HG02885 (cell line): ENCODE measurements around the gene RIOK2.
"Not testable (repeated sequence)": the region's sequence is repeated elsewhere in the genome, so short reads cannot be mapped to it uniquely, and the experiment has no call there.

Experiments
- ATAC-seq: cut with Tn5 transposase; IDR thresholded peaks from one replicate; pipeline ENCODE4 v1.9.1; 2021; ENCODE audit warnings: mild to moderate bottlenecking; ENCODE audit not compliant: unreplicated experiment, poor library complexity

Gene RIOK2

DNA sequence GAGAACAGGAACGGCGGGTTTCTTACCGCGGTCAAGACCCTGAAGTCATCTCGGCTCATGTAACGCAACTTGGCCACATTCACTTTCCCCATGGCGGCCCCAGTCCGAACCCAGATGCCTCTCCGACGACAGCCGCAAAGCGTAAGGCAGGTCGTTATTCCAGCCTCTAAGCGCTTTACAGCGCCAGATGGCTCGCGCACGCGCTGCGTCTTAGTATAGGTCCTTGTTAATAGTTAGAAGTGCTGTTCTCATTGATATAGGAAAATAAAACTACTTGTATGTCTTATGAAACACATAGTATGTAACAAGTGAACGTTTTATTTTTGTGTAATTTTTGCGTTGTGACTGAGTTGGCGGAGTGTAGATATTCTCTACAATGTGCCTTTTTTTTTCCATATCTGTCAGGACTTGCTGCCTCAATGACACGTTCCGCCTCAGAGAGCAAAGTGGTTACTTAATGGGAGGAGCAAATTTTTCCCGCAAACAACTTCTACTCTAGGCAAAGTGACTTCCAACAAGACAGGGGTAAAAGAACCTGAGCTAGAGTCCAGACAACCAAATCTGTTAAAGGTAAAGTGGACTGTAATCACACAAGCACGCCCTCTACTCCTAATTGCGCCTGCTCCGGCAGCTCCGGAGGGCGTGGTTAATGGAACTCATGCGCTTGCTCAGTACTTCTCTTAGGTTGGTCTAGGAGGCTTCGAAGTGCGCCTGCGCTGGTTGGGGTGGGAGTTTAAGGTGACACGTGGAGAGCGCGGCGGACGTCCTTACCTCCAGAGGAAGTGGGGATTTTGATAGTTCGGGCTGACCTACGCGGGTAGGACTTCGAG is at the start of gene RIOK2:
Gene RIOK2 (minus strand): TSS at position 148 of the 830 bp plus-strand sequence. CDS start 56 bp downstream, at position 92.
- ATAC-seq: peak; percentile 93

DNA sequence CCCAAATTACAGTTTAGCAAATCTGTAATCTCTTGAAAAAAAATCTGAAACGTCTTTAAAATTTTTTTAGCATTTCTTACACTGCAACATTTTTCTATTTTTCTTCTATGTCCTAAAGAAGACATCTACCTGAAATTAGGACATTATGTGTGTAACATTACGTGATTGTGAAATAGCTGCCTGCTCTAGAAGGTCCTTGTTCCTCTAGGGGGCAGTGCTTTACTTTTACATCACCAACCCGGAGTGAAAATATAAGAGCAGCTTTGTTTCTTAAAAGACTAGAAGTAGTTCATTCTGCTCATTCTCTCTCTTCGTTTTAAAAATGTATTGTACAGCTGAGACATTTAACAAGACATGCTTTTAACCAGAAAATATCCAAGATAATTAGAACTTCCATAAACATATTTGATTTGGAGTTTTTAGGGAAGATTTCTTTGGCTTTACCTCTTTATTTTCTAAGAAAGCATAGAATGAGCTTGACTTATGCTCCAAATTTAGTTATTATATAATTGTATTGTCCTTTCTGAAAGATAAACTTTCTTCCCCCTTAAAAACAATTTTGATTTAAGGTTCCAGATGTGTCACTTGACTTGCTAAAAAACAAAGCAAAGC is 48.1 kb upstream of the RIOK2 start:
- ATAC-seq: peak; percentile 95

DNA sequence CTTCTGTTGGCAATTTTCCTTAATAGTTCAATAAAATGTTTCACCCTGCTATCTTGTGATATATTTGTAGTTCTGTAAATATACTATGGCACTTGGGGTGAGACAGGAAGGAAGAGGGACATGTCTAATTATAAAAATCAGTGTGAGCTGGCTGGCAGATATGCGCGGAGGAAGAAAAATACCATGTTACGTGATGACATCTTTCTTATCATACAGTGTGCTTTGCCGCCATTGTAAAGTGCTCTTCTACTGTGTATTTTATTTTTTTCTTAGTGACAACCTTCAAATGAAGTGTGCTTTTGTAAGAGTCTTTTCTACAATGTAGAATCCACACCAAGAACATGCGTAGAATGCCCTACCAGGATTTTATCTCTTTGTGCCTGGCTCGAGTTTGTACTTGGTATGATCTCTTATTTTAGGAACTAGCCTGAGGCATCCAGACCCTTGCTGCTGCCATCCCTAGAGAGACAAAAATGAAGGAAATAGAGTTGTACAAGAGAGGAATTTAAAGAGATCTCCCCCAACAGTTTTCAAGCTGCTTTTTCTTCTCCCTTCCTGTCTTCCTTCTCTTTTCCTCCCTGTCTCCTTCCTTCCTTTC is 46.7 kb upstream of the RIOK2 start:
- ATAC-seq: no peak

DNA sequence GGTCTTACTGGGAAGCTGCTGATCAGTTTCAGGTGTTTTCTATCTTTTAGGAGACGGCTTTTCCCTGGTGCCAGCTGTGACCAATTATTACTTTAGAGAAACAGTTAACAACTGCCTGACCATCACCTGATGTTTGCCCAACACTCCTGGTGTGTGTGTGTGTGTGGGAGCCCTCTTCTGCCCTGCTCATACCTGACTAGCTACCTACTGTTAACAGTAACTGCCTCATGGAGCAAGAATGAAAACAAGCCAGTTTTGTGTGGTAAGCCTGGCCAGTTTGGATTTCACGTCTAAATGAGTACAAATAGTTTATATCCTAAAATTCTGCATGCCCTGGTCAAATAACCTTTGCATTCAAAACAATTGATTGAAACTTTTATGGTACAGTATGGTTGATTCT is 46.1 kb upstream of the RIOK2 start:
- ATAC-seq: no peak

DNA sequence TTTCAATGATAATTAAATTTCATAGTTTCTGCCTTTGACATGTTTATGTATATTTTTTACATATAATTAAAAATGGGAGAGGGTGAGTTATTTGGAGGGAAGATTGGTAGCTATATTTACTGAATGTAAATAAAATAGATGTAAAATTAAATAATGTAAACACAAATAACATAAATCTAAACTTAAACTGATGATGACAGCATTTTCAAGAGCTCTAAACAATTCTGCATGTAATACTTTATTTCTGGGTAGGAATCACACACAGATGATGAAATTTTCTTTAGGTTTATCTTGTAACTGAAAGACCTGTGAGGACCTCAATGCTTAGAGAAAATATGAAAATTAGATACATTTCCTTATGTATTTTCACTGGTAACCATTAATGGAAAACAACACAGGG is 42.2 kb upstream of the RIOK2 start:
- no peak for ATAC-seq

DNA sequence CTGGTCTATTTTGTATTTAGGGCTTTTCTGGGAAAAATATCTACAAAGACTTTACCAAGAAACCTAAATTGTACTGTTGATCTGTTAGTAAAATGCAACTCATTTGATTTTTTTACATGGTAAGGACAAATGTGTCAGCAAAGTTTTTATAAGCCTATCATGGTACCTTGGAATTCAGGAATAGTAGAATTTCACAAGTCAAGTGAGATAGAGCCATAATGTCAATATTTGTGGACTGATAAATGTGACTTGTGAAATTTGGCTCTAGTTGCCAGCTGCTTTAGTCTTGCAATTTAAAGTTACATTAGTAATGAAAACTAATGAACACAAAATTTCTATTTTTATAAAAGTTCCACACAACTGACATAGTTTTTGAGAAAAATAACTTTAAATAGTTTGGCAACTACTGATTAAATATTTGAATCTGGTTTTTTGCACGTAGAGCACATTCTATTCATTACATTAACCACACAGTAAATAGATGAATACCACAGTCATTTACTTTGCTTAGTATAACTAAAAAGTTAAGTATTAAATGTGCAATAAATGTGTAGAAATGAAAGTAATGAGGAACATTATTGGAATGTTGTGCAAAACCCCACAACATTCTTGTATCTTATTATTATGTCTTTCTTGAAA is 41.2 kb upstream of the RIOK2 start:
- ATAC-seq: no peak

DNA sequence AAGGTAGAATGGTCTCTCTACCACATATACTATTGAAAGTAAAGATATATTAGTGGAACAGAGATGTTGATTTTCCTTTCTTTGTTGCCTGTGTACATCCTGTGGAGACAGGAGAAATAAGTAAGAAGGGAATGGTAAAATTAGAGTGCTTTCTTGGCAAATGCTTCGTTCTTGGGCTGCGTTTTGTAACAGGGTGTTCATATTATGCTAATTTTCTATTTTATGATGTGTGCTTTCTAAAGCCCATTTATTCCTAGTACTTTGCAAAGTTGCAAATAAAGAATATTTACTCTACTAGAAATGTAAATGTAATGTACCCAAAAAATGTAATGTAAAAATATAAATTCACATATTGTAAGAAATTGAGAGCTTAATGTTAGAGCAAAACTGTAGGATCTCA is 40.5 kb upstream of the RIOK2 start:
- ATAC-seq: no peak

DNA sequence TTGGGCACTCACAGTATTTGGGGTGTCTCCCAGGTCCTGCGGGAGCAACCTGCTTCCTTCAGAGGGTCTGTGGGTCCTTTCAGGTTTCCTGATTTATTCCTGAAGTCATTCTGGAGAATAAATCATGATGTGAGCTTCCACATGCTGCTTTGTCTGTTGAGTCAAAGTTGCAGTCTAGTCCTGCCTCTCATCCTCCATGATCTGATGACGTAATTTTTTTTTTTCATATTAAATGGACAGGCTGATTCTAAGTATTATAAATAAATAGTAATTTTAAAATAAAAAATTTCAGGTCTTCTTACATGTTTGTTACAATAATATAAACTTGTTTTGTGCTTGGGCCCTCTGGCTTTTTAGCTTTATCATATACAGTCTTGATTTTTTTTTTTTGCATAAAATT is 26.3 kb upstream of the RIOK2 start:
- ATAC-seq: no peak

DNA sequence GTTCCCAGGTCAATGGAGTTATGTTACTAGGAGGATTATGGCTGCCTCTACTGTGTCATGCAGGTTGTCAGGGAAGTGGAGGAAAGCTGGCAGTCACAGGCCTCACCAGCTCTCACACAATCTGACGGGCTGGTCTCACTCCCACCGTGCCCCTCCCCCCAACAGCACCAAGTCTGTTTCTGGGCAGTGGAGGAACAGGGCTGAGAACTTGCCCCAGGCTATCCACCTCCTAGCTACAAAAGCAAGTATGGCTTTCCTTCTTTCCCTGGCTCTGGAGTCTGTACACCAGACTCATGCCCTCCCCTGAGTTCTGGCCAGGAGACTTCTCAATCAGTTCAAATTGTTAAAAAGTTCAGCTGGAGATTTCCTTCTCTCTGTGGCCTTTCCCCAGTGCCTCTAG is 25.7 kb upstream of the RIOK2 start:
- no peak for ATAC-seq

DNA sequence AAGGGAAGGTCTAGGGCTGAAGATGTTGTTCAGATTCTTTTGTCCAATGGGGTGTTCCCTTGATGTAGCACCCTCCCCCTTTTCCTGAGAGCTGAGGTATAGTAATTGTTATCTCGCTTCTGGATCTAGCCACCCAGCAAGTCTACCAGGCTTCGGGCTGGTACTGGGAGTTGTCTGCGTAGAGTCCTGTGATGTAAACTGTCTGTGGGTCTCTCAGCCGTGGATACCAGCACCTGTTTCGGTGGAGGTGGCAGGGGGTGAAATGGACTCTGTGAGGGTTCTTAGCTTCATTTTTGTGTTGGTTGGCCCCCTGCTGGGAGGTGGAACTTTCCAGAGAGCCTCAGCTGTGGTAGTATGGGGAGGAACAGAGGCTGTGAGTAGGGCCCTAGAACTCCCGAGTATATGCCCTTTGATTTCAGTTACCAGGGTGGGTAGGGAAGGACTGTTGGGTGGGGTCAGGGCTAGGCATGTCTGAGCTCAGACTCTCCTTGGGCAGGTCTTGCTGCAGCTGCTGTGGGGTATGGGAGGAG is 25.2 kb upstream of the RIOK2 start:
- no peak for ATAC-seq

DNA sequence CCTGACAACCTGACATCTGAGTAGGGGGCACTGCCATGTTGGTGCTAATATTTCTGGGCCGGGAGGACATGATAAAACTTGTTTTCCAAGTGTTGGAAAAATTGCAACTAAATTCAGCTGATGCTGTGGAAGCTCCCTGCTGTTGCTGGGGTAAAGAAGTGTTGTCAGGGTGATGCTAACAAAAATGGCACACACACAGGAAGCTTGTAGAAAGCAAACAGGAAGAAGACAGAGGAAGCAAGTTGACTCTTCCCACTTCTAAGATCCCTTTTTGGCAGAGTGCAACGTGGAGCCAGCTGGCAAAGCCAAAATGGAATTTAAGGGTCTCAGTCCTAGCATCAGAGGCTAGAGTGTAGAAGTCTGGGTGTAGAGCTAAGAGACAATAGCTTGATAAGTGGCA is 11.3 kb upstream of the RIOK2 start:
- no peak for ATAC-seq

DNA sequence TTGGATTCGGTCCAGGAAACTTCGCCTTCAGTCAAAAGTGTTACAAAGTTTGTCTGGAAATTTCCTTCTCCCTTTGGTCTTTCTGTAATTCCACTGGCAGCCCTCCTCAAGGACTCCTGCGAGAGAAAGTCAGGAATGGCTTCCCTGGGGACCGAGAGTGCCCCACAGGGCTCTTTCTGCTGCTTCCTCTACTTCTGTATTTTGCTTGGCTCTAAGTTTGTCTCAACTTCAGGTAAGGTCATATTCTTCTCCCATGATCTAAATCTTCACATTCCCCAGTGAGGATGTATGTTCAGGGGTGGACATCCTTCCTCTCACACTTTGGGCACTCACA is 10.3 kb upstream of the RIOK2 start:
- ATAC-seq: no peak

DNA sequence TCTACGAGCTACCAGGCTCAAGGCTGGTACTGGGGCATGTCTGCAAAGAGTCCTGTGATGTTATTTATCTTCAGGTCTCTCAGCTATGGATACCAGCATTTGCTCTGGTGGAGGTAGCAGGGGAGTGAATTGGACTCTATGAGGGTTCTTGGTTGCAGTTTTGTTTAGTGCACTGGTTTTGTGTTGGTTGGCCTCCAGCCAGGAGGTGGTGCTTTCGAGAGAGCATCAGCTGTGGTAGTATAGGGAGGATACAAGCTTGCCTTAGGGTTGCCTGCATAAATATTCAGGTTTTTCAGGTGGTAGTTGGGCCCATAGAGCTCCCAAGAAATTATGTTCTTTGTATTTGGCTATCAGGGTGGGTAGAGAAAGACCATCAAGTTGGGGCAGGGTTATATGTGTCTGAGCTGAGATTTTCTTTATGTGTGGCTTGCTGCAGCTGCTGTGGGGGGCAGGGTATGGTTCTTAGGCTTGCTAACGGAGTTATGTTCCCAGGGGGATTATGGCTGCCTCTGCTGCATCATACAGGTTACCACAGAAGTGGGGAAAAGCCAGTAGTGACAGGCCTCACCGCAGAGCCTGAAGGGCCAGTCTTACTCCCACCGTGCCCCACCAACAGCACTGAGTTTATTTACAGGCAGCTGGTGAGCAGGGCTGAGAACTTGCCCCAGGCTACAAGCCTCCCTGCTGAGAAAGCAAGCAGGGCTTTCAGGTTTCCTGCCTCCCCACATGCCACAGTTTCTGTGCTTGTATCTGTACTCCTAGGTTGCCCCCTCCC is 9.7 kb upstream of the RIOK2 start:
- ATAC-seq: peak; percentile 74

DNA sequence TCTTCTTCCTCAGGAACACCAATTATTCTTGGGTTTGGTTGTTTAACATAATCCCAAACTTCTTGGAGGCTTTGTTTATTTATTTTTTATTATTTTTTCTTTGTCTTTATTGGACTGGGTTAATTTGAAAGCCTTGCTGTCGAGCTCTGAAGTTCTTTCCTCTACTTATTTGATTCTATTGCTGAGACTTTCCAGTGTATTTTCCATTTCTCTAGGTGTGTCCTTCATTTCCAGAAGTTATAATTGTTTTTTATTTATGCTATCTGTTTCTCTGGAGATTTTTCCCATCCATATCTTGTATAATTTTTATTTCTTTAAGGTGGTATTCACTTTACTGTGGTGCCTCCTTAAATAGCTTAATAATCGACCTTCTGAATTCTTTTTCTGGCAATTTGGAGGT is 8.8 kb upstream of the RIOK2 start:
- no peak for ATAC-seq

DNA sequence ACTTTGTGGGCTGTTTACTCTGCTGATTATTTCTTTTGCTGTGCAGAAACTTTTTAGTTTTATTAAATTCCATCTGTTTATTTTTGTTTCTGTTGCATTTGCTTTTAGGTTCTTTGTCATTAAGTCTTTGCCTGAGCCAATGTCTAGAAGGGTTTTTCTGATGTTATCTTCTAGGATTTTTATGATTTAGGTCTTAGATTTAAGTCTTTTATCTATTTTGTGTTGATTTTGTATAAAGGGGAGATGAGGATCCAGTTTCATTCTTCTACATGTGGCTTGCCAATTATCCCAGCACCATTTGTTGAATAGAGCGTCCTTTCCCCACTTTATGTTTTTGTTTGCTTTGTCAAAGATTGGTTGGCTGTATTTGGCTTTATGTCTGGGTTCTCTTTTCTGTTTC is 6.5 kb upstream of the RIOK2 start:
- ATAC-seq: not testable (repeated sequence)

DNA sequence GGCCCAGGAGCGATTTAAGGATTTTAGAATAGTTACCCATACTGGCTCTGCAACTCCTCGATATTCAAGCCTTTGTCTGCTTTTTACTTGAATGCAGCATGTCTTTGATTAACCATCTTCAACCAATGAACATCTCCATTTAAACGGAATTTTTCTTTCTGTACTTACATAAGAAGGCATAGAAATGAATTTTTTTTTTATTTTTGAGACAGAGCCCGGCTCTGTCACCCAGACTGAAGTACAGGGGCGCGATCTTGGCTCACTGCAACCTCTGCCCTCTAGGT is 825 bp upstream of the RIOK2 start:
- ATAC-seq: no peak

DNA sequence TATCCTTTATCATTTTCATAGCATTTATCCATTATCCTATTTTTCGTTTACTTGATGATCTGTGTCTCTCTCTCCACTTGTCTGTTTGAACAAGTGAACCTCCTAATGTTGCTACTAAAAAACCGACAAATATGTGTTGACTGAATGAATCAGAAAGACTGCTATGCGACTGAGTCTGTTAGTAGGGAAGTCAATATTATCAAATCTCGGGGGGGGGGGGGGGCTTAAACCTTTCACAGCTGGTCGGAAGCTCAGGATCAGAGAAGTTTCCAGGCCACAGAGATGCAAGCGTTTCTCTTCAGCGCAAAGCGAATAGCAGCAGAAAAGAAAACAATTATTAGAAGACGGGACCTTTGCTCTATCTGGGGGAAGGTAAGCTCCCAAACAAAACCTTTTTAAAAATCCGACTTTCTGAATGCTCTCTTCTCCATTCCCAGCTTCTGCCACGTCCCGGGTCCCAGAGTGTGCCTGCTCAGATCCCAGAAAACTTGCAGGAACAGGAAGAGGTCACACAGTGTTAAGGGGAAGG is 412 bp downstream of the RIOK2 start:
- no peak for ATAC-seq

DNA sequence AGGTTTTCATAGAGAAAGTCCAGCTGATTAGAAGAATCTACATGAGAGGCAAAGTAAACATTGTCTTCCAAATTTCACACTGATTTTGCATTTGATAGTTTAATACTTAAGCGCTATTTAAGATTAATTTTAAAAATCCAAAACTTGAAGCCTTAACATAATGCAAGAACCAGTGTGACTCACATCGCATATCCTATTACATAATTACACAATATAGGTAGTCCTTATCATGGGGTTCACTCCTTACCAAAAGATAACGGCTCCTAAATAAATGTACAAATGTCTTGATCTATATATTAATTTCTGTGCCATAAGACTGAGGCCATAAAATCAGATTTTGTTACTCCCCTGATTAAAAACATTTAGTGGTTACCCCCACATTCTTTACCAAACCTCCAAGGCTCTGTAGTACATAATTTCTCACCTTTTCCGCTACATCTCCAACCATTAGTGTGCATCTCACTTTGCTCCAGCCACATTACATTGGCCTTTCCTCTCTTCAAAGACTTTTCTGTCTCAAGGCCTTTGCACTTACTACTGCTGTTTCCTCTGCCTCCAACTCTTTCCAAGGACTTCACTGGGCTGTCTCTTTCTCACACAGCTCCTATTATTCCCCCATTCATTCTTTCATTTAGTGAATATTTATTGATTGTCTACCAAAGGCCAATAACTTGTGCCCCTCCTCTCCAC is 1.0 kb downstream of the RIOK2 start:
- no peak for ATAC-seq

DNA sequence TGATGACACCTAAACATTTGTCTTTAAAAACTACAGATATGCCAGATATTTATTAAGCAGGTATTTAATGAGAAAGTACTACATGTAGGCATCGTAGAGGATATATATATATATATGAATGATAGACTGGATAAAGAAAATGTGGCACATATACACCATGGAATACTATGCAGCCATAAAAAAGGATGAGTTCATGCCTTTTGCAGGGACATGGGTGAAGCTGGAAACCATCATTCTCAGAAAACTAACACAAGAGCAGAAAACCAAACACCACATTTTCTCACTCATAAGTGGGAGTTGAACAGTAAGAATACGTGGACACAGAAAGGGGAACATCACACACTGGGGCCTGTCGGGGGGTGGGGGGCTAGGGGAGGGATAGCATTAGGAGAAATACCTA is 3.6 kb downstream of the RIOK2 start:
- ATAC-seq: not testable (repeated sequence)

DNA sequence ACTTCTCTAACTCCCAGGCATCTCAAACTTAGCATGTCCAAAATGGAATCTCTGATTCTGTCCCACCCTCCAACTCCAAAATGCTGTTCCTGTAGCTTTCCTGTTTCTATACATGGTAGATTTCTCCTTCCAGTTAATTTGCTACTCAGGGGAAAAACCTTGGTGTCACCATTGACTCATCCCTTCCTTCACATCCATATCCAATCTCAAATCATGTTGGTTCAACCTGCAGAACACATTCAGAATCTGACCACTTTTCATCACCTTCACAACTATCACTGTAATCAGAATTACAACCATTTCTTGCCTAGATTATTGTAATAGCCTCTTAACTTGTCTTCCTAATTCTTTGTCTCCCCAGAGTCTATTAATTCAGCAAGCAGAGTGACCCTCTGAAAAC is 10.8 kb downstream of the RIOK2 start:
- no peak for ATAC-seq
